Testis (tissue), 2 donors: ENCODE results near the gene RERE.

Experiments
- CTCF ChIP-seq, 3 experiments: fragments of 450-650 bp in 2 of 3; fragments of 200-600 bp in 1 of 3; sonication (generic) in 1 of 3; IDR thresholded peaks; one replicate each; pipeline ENCODE4 v1.5.1; 2016 to 2019; ENCODE audit warnings: antibody characterized with exemption in 3 of 3, mild to moderate bottlenecking in 2 of 3, moderate library complexity in 1 of 3
- POLR2A ChIP-seq: fragments of 450-650 bp; IDR thresholded peaks from one replicate; pipeline ENCODE4 v1.6.1; 2017; ENCODE audit warnings: antibody characterized with exemption, mild to moderate bottlenecking, moderate library complexity

GRCh38 chr1:8386247-8386646 lies 431.2 kb downstream of the RERE start:
- TF ChIP-seq CTCF (IDR thresholded peaks at IDR 0.05) (no peak), POLR2A (no peak)
